HCT116 (cell line): ENCODE results near the gene PI4K2A.

Experiments used
- ATF3 ChIP-seq: IDR thresholded peaks from 2 replicates; pipeline ENCODE4 v1.6.1; 2012
- CTCF ChIP-seq, 3 experiments: fragments of 200-600 bp in 1 of 3; sonication (generic) in 1 of 3; IDR thresholded peaks in 2 of 3; conservative IDR thresholded peaks in 1 of 3; 2 replicates each; pipeline ENCODE4 v1.5.1; 2012 to 2017; ENCODE audit warnings: low read depth in 2 of 3, low read length in 2 of 3, antibody characterized with exemption in 1 of 3, borderline replicate concordance in 1 of 3, control low read depth in 1 of 3, mild to moderate bottlenecking in 1 of 3, mixed read lengths in 1 of 3, mixed run types in 1 of 3, moderate library complexity in 1 of 3; ENCODE audit not compliant: insufficient read depth in 1 of 3
- EZH2 ChIP-seq: fragments of 200-600 bp; sonication (generic); IDR thresholded peaks from 2 replicates; pipeline ENCODE4 v1.6.1; 2017; ENCODE audit warnings: antibody characterized with exemption, mixed run types
- JUND ChIP-seq: IDR thresholded peaks from 2 replicates; pipeline ENCODE4 v1.6.1; 2012
- MAX ChIP-seq: IDR thresholded peaks from 2 replicates; pipeline ENCODE4 v1.6.1; 2012
- REST ChIP-seq: IDR thresholded peaks from 2 replicates; pipeline ENCODE4 v1.6.1; 2012; ENCODE audit warnings: low read depth
- SRF ChIP-seq: IDR thresholded peaks from 2 replicates; pipeline ENCODE4 v1.6.1; 2012; ENCODE audit warnings: low read depth

- TF ChIP-seq CTCF (IDR thresholded peaks at IDR 0.05 in 2 of 3, conservative IDR thresholded peaks at IDR 0.05 in 1 of 3; ENCODE audit: borderline replicate concordance in 1 of 3, insufficient read depth in 1 of 3, low read depth in 2 of 3, low read length in 2 of 3) (no peak), JUND (no peak), EZH2 (no peak), MAX (no peak), SRF (no peak), REST (no peak), ATF3 (no peak)
Observed at GRCh38 chr10:97659589-97659988, 19.1 kb downstream of the PI4K2A start.
